ENCODE measurements around the gene FAM136A. TPM values are rescaled to one million over a fixed set of nuclear protein-coding genes. Genes with fewer than 3 reads are reported as not detected.
"Not testable (repeated sequence)": the region's sequence is repeated elsewhere in the genome, so short reads cannot be mapped to it uniquely, and the experiment has no call there.

Gene FAM136A
- 31.2 and 35.6 TPM in 2 replicates for total RNA-seq

- DNase-seq (ENCODE audit: extremely low read depth, low read depth, low spot score), result no peak
These were observed at the start of gene FAM136A for GRCh38 chr2:70301344-70302194. Gene FAM136A, minus strand, starts transcription at chr2:70302067. Its CDS starts 56 bp downstream, at chr2:70302011.

- DNase-seq (ENCODE audit: extremely low read depth, low read depth, low spot score), result no peak
These were observed 48.2 kb upstream of the FAM136A start for GRCh38 chr2:70349921-70350685.

- DNase-seq (ENCODE audit: extremely low read depth, low read depth, low spot score), result no peak
These were observed 46.0 kb upstream of the FAM136A start for GRCh38 chr2:70347831-70348230.

GRCh38 chr2:70344195-70344594 is 42.3 kb upstream of the FAM136A start:
- no peak for DNase-seq (ENCODE audit: extremely low read depth, low read depth, low spot score)

- no peak for DNase-seq (ENCODE audit: extremely low read depth, low read depth, low spot score)
These were observed 39.6 kb upstream of the FAM136A start for GRCh38 chr2:70341477-70341765.

- no peak for DNase-seq (ENCODE audit: extremely low read depth, low read depth, low spot score)
These were observed 39.1 kb upstream of the FAM136A start for GRCh38 chr2:70340761-70341476.

- no peak for DNase-seq (ENCODE audit: extremely low read depth, low read depth, low spot score)
These were observed 38.2 kb upstream of the FAM136A start for GRCh38 chr2:70340075-70340474.

GRCh38 chr2:70336552-70336951 is 34.7 kb upstream of the FAM136A start:
- DNase-seq (ENCODE audit: extremely low read depth, low read depth, low spot score), result no peak

GRCh38 chr2:70331012-70331411 is 29.1 kb upstream of the FAM136A start:
- no peak for DNase-seq (ENCODE audit: extremely low read depth, low read depth, low spot score)

- no peak for DNase-seq (ENCODE audit: extremely low read depth, low read depth, low spot score)
These were observed 28.6 kb upstream of the FAM136A start for GRCh38 chr2:70330476-70330875.

GRCh38 chr2:70328921-70329561 is 27.2 kb upstream of the FAM136A start:
- DNase-seq (ENCODE audit: extremely low read depth, low read depth, low spot score), result no peak

GRCh38 chr2:70325875-70326274 is 24.0 kb upstream of the FAM136A start:
- DNase-seq (ENCODE audit: extremely low read depth, low read depth, low spot score), result no peak

- no peak for DNase-seq (ENCODE audit: extremely low read depth, low read depth, low spot score)
These were observed 20.7 kb upstream of the FAM136A start for GRCh38 chr2:70322518-70322917.

GRCh38 chr2:70321370-70321769 is 19.5 kb upstream of the FAM136A start:
- DNase-seq (ENCODE audit: extremely low read depth, low read depth, low spot score), result no peak

- DNase-seq (ENCODE audit: extremely low read depth, low read depth, low spot score), result no peak
These were observed 12.8 kb upstream of the FAM136A start for GRCh38 chr2:70314640-70315039.

GRCh38 chr2:70312560-70312959 is 10.7 kb upstream of the FAM136A start:
- no peak for DNase-seq (ENCODE audit: extremely low read depth, low read depth, low spot score)

- no peak for DNase-seq (ENCODE audit: extremely low read depth, low read depth, low spot score)
These were observed 9.0 kb upstream of the FAM136A start for GRCh38 chr2:70310899-70311298.

- DNase-seq (ENCODE audit: extremely low read depth, low read depth, low spot score), result no peak
These were observed 3.7 kb upstream of the FAM136A start for GRCh38 chr2:70305531-70305930.

GRCh38 chr2:70304498-70304897 is 2.6 kb upstream of the FAM136A start:
- DNase-seq (ENCODE audit: extremely low read depth, low read depth, low spot score), result no peak

- no peak for DNase-seq (ENCODE audit: extremely low read depth, low read depth, low spot score)
These were observed 1.3 kb upstream of the FAM136A start for GRCh38 chr2:70303186-70303585.

- DNase-seq (ENCODE audit: extremely low read depth, low read depth, low spot score), result not testable (repeated sequence)
These were observed 304 bp upstream of the FAM136A start for GRCh38 chr2:70302195-70302546.
